Measurements from ENCODE around the gene ASRGL1.

Gene ASRGL1

GRCh38 chr11:62394825-62395538, 57.7 kb downstream of the ASRGL1 start:
- peak; percentile 81 for DNase-seq

GRCh38 chr11:62395885-62396551, 58.8 kb downstream of the ASRGL1 start:
- no peak for DNase-seq

- DNase-seq: no peak
Observed at GRCh38 chr11:62398011-62398994, 61.1 kb downstream of the ASRGL1 start.

GRCh38 chr11:62399172-62399877, 62.1 kb downstream of the ASRGL1 start:
- no peak for DNase-seq

GRCh38 chr11:62399878-62400266, 62.6 kb downstream of the ASRGL1 start:
- no peak for DNase-seq

- DNase-seq: no peak
Observed at GRCh38 chr11:62400281-62400680, 63.0 kb downstream of the ASRGL1 start.

- DNase-seq: no peak
Observed at GRCh38 chr11:62400760-62401159, 63.5 kb downstream of the ASRGL1 start.

GRCh38 chr11:62401356-62401755, 64.1 kb downstream of the ASRGL1 start:
- DNase-seq: no peak

- no peak for DNase-seq
Observed at GRCh38 chr11:62401811-62402210, 64.6 kb downstream of the ASRGL1 start.

- DNase-seq: no peak
Observed at GRCh38 chr11:62402226-62402959, 65.1 kb downstream of the ASRGL1 start.

GRCh38 chr11:62402960-62403730, 65.9 kb downstream of the ASRGL1 start:
- DNase-seq: no peak

- DNase-seq: no peak
Observed at GRCh38 chr11:62404435-62404834, 67.2 kb downstream of the ASRGL1 start.

GRCh38 chr11:62404901-62405300, 67.7 kb downstream of the ASRGL1 start:
- no peak for DNase-seq

GRCh38 chr11:62406034-62406433, 68.8 kb downstream of the ASRGL1 start:
- DNase-seq: no peak

GRCh38 chr11:62409831-62410230, 72.6 kb downstream of the ASRGL1 start:
- no peak for DNase-seq

GRCh38 chr11:62410972-62411371, 73.7 kb downstream of the ASRGL1 start:
- DNase-seq: no peak

- no peak for DNase-seq
Observed at GRCh38 chr11:62411524-62411923, 74.3 kb downstream of the ASRGL1 start.

- no peak for DNase-seq
Observed at GRCh38 chr11:62413060-62413696, 75.9 kb downstream of the ASRGL1 start.

GRCh38 chr11:62416596-62416995, 79.3 kb downstream of the ASRGL1 start:
- no peak for DNase-seq

- DNase-seq: no peak
Observed at GRCh38 chr11:62418136-62418535, 80.9 kb downstream of the ASRGL1 start.

- no peak for DNase-seq
Observed at GRCh38 chr11:62418733-62419132, 81.5 kb downstream of the ASRGL1 start, which contains the start of gene SCGB1A1. Gene SCGB1A1 (plus strand): TSS chr11:62419033. CDS start chr11:62419096, 63 bp downstream.
